ENCODE measurements around the gene WFDC1.

- TF ChIP-seq EZH2phosphoT487 (IDR thresholded peaks at IDR 0.05; ENCODE audit: borderline replicate concordance, low read depth) (no peak), FOXM1 (IDR thresholded peaks at IDR 0.05; ENCODE audit: low read depth) (no peak), CTCF (IDR thresholded peaks at IDR 0.05) (no peak), SIN3A (IDR thresholded peaks at IDR 0.05; ENCODE audit: borderline replicate concordance, low read depth, low read length) (no peak), MAX (IDR thresholded peaks at IDR 0.05; ENCODE audit: low read depth) (no peak), SMC3 (IDR thresholded peaks at IDR 0.05; ENCODE audit: low read depth, low read length) (no peak), RAD21 (IDR thresholded peaks at IDR 0.05; ENCODE audit: low read length) (no peak), CHD2 (IDR thresholded peaks at IDR 0.05; ENCODE audit: low read length, partially characterized antibody) (no peak), RFX5 (IDR thresholded peaks at IDR 0.05; ENCODE audit: low read length) (no peak), MXI1 (IDR thresholded peaks at IDR 0.05; ENCODE audit: low read depth, low read length) (no peak), EP300 (IDR thresholded peaks at IDR 0.05; ENCODE audit: borderline replicate concordance in 1 of 2, low read depth in 1 of 2, low read length in 1 of 2) (no peak), POLR2AphosphoS5 (IDR thresholded peaks at IDR 0.05; ENCODE audit: low read depth, low read length) (no peak)
Observed at GRCh38 chr16:84371553-84371865, 76.8 kb downstream of the WFDC1 start.
